Muscle of leg (tissue), 11 donors: ENCODE data around the gene ZNHIT3. TPM values are rescaled to one million over a fixed set of nuclear protein-coding genes. Genes with fewer than 3 reads are reported as not detected.
A peak's percentile ranks its signal among the peaks of the same experiment; 100 is the strongest.

Experiments used
- DNase-seq: peaks from one replicate; pipeline ENCODE4 v3.0.0; 2013
- H3K27ac ChIP-seq: one replicate; pipeline ENCODE4 v1.5.1; 2013; ENCODE audit warnings: mild to moderate bottlenecking, low read length, control low read depth
- H3K27me3 ChIP-seq: one replicate; pipeline ENCODE4 v1.6.1; 2013; ENCODE audit warnings: low read length; ENCODE audit not compliant: control insufficient read depth, insufficient read depth
- H3K36me3 ChIP-seq: one replicate; pipeline ENCODE4 v1.6.1; 2013; ENCODE audit warnings: low read length; ENCODE audit not compliant: control insufficient read depth, insufficient read depth
- H3K4me1 ChIP-seq: one replicate; pipeline ENCODE4 v1.6.1; 2013; ENCODE audit warnings: low read length; ENCODE audit not compliant: control insufficient read depth, insufficient read depth
- H3K4me3 ChIP-seq: one replicate; pipeline ENCODE4 v1.5.1; 2013; ENCODE audit warnings: low read length, control low read depth
- H3K9me3 ChIP-seq: replicated peaks from 2 replicates; pipeline ENCODE4 v1.6.1; 2013; ENCODE audit warnings: low read depth, low read length; ENCODE audit not compliant: control insufficient read depth
- WGBS: methylation state at CpG from one replicate; pipeline ENCODE4 v1.1.5; 2013; ENCODE audit warnings: missing lambda C conversion rate; ENCODE audit not compliant: insufficient coverage; 5-methylcytosine and 5-hydroxymethylcytosine counted together
- polyA plus RNA-seq, 8 donors: library from polyadenylated mRNA; unstranded; fragments of 120-200 nt; gene quantifications; one replicate each; pipeline versions ENCODE4 v1.2.1 to v1.2.3, GENCODE V29; 2013; ENCODE audit warnings: inconsistent platforms in 1 of 8, low replicate concordance in 1 of 8; ENCODE audit not compliant: insufficient read length in 8 of 8, insufficient read depth in 1 of 8
- total RNA-seq: library from RNA; stranded (reverse); fragments of 120-200 nt; gene quantifications from one replicate; pipeline ENCODE4 v1.2.4, GENCODE V29; 2013

Gene ZNHIT3
- total and polyA plus RNA-seq, 9 donors = 49.4 to 66.5 (median 56.7) TPM

GRCh38 chr17:36460265-36460937 is 26.1 kb upstream of the ZNHIT3 start:
- WGBS = 89% methylated on average over 2 of the region's 5 CpGs
- Histone ChIP-seq H3K9me3 (no peaks in the 10 kb centered on the region), H3K36me3 (no peaks in the 10 kb centered on the region), H3K27me3 (peaks cover 27% of the 10 kb centered on the region), H3K4me1 (no peaks in the 10 kb centered on the region), H3K27ac (no peak overlapping the region), H3K4me3 (no peak overlapping the region)
- no peak for DNase-seq

- H3K9me3 ChIP-seq = no peaks in the 10 kb centered on the region
- H3K4me1 ChIP-seq = no peaks in the 10 kb centered on the region
- H3K27ac ChIP-seq = no peak overlapping the region
- DNase-seq = no peak
- peaks cover 33% of the 10 kb centered on the region for H3K27me3 ChIP-seq
- no peak overlapping the region for H3K4me3 ChIP-seq
- H3K36me3 ChIP-seq = no peaks in the 10 kb centered on the region
- WGBS = 63% methylated on average over 7 of the region's 10 CpGs
Measured at GRCh38 chr17:36461330-36462110, 25.0 kb upstream of the ZNHIT3 start.

- Histone ChIP-seq H3K27me3 (peaks cover 41% of the 10 kb centered on the region), H3K4me1 (no peaks in the 10 kb centered on the region), H3K36me3 (no peaks in the 10 kb centered on the region), H3K27ac (no peak overlapping the region), H3K9me3 (no peaks in the 10 kb centered on the region), H3K4me3 (no peak overlapping the region)
- 17% methylated on average over 50 of the region's 54 CpGs for WGBS
- peak; percentile 77 for DNase-seq
Measured at GRCh38 chr17:36463916-36464764, 22.3 kb upstream of the ZNHIT3 start.

GRCh38 chr17:36464765-36465088 is 21.8 kb upstream of the ZNHIT3 start:
- Histone ChIP-seq H3K4me3 (no peak overlapping the region), H3K36me3 (no peaks in the 10 kb centered on the region), H3K4me1 (no peaks in the 10 kb centered on the region), H3K27ac (no peak overlapping the region), H3K27me3 (peaks cover 44% of the 10 kb centered on the region), H3K9me3 (no peaks in the 10 kb centered on the region)
- WGBS = 6% methylated on average over 20 of the region's 21 CpGs
- no peak for DNase-seq

GRCh38 chr17:36468903-36469635 is 17.4 kb upstream of the ZNHIT3 start:
- H3K27me3 ChIP-seq = peaks cover 32% of the 10 kb centered on the region

GRCh38 chr17:36469733-36470132 is 16.7 kb upstream of the ZNHIT3 start:
- H3K27ac ChIP-seq = no peak overlapping the region
- H3K4me3 ChIP-seq = no peak overlapping the region
- WGBS = 37% methylated on average over 2 of the region's 7 CpGs
- no peaks in the 10 kb centered on the region for H3K4me1 ChIP-seq
- peaks cover 25% of the 10 kb centered on the region for H3K27me3 ChIP-seq
- H3K36me3 ChIP-seq = no peaks in the 10 kb centered on the region
- no peak for DNase-seq
- no peaks in the 10 kb centered on the region for H3K9me3 ChIP-seq

More at GRCh38 chr17:36468903-36469635, 17.4 kb upstream of the ZNHIT3 start:
- Histone ChIP-seq H3K36me3 (no peaks in the 10 kb centered on the region), H3K4me3 (no peak overlapping the region), H3K4me1 (no peaks in the 10 kb centered on the region), H3K9me3 (no peaks in the 10 kb centered on the region), H3K27ac (no peak overlapping the region)
- 65% methylated on average over 18 of the region's 18 CpGs for WGBS
- DNase-seq = no peak

GRCh38 chr17:36470499-36470898 is 16.0 kb upstream of the ZNHIT3 start:
- Histone ChIP-seq H3K4me1 (no peaks in the 10 kb centered on the region), H3K27ac (no peak overlapping the region), H3K36me3 (no peaks in the 10 kb centered on the region), H3K27me3 (peaks cover 18% of the 10 kb centered on the region), H3K4me3 (no peak overlapping the region), H3K9me3 (no peaks in the 10 kb centered on the region)
- no peak for DNase-seq

- WGBS = 50% methylated on average over 1 of the region's 7 CpGs
- Histone ChIP-seq H3K4me3 (no peak overlapping the region), H3K27ac (no peak overlapping the region), H3K9me3 (no peaks in the 10 kb centered on the region), H3K27me3 (peaks cover 5% of the 10 kb centered on the region), H3K4me1 (no peaks in the 10 kb centered on the region), H3K36me3 (no peaks in the 10 kb centered on the region)
- no peak for DNase-seq
Measured at GRCh38 chr17:36474571-36474970, 11.9 kb upstream of the ZNHIT3 start.

GRCh38 chr17:36475346-36475970 is 11.0 kb upstream of the ZNHIT3 start:
- DNase-seq = no peak
- Histone ChIP-seq H3K36me3 (no peaks in the 10 kb centered on the region), H3K27me3 (peaks cover 5% of the 10 kb centered on the region), H3K9me3 (no peaks in the 10 kb centered on the region), H3K4me3 (no peak overlapping the region), H3K27ac (no peak overlapping the region), H3K4me1 (no peaks in the 10 kb centered on the region)
- WGBS = 68% methylated on average over 4 of the region's 4 CpGs
